Activated naive CD8-positive, alpha-beta T cell treated with anti-CD3 and anti-CD28 coated beads for 36 hours (primary cell): ENCODE measurements around the gene NEDD4. TPM values are rescaled to one million over a fixed set of nuclear protein-coding genes. Genes with fewer than 3 reads are reported as not detected.
"Not testable (repeated sequence)": the region's sequence is repeated elsewhere in the genome, so short reads cannot be mapped to it uniquely, and the experiment has no call there.

Source experiments
- DNase-seq: peaks from one replicate; pipeline ENCODE4 v3.0.0; 2021
- H3K27ac Mint-ChIP-seq: one replicate; pipeline ENCODE4 v1.8.0; 2022; ENCODE audit warnings: mild to moderate bottlenecking, moderate library complexity, mixed read lengths
- H3K27me3 Mint-ChIP-seq: one replicate; pipeline ENCODE4 v1.8.0; 2022; ENCODE audit warnings: mild to moderate bottlenecking, mixed read lengths
- H3K36me3 Mint-ChIP-seq: one replicate; pipeline ENCODE4 v1.8.0; 2021; ENCODE audit warnings: mild to moderate bottlenecking, mixed read lengths
- H3K4me1 Mint-ChIP-seq: one replicate; pipeline ENCODE4 v1.8.0; 2021; ENCODE audit warnings: mixed read lengths
- H3K4me3 Mint-ChIP-seq: one replicate; pipeline ENCODE4 v1.8.0; 2022; ENCODE audit warnings: mild to moderate bottlenecking, moderate library complexity, mixed read lengths
- H3K9me3 Mint-ChIP-seq: one replicate; pipeline ENCODE4 v1.8.0; 2022; ENCODE audit warnings: mixed read lengths
- total RNA-seq, 2 experiments: library from RNA; stranded (reverse); gene quantifications; one replicate each; pipeline ENCODE4 v1.2.3, GENCODE V29; 2021

The NEDD4 gene
- total RNA-seq, 2 experiments from 2014 or later, result 13.3 to 15.4 TPM

DNA sequence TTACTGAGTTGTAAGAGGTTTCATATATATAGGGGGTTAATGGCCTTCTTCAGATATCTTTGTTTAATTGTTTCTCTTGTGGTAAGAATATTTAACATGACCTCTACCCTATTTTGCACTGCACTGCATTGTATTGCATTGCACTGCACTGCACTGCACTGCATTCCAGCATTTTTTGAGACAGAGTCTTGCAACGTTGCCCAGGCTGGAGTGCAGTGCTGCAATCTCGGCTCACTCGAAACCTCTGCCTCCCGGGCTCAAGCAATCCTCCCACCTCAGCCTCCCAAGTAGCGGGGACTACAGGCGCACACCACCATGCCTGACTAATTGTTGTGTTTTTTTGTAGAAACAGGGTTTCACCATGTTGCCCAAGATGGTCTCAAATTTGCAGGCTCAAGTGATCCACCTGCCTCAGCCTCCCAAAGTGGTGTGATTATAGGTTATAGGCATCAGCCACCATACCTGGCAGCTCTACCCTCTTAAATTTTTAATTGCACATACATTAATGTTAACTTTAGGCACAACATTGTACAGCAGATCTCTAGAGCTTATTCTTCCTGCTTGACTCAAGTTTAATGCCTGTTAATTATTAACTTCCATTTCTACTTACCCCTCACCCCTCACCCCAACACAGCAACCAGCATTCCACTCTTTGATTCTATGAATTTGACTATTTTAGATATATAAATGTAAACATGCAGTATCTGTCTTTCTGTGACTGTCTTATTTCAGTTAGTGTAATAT is 38.4 kb downstream of the NEDD4 start:
- no peak for DNase-seq
- Mint-ChIP-seq H3K27me3 (no peaks in the 10 kb centered on the region), H3K27ac (no peak overlapping the region), H3K36me3 (peaks cover 9% of the 10 kb centered on the region), H3K4me1 (no peaks in the 10 kb centered on the region), H3K9me3 (peaks cover 2% of the 10 kb centered on the region), H3K4me3 (no peak overlapping the region)

DNA sequence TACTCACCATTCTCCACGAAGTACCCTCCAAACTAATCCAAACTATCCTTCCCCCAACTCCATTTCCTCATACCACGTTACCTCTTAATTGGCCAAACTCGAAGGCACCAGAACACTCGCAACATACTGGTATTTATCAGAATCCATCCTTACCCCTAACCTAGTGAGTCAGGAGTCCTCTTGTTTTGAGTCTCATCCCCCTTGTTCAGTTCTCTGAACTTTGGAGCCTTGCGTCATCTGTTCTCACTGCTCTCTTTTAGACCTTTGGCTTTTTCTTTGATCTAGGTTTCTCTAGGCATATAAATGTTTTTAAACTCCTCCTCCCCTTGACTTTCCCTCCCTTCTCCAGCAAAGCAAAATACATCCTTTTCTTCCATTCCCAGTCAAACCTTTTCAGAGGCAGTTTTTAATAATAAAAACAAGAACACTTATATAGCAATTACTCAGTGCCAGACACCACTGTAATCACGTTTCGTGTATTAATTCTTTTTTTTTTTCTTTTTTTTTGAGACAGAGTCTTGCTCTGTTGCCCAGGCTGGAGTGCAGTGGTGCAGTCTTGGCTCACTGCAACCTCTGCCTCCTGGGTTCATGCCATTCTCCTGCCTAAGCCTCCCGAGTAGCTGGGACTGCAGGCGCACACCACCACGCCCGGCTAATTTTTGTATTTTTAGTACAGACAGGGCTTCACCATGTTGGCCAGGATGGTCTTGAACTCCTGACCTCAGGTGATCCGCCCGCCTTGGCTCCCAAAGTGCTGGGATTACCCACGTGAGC is 40.7 kb downstream of the NEDD4 start:
- H3K27me3 Mint-ChIP-seq, H3K27ac Mint-ChIP-seq, H3K4me3 Mint-ChIP-seq, H3K4me1 Mint-ChIP-seq, DNase-seq: not testable (repeated sequence)
- Mint-ChIP-seq H3K9me3 (peaks cover 11% of the 10 kb centered on the region), H3K36me3 (peaks cover 14% of the 10 kb centered on the region)

DNA sequence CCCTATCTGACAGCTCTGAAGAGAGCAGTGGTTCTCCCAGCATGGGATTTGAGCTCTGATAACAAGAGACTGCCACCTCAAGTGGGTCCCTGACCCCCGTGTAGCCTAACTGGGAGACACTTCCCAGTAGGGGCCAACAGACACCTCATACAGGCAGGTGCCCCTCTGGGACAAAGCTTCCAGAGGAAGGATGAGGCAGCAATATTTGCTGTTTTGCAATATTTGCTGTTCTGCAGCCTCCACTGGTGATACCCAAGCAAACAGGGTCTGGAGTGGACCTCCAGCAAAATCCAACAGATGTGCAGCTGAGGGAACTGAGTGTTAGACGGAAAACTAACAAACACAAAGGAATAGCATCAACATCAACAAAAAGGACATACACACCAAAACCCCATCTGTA is 48.8 kb downstream of the NEDD4 start:
- not testable (repeated sequence) for H3K4me1 Mint-ChIP-seq, H3K4me3 Mint-ChIP-seq, H3K27me3 Mint-ChIP-seq, DNase-seq, H3K27ac Mint-ChIP-seq
- Mint-ChIP-seq H3K9me3 (peaks cover 23% of the 10 kb centered on the region), H3K36me3 (peaks cover 46% of the 10 kb centered on the region)

DNA sequence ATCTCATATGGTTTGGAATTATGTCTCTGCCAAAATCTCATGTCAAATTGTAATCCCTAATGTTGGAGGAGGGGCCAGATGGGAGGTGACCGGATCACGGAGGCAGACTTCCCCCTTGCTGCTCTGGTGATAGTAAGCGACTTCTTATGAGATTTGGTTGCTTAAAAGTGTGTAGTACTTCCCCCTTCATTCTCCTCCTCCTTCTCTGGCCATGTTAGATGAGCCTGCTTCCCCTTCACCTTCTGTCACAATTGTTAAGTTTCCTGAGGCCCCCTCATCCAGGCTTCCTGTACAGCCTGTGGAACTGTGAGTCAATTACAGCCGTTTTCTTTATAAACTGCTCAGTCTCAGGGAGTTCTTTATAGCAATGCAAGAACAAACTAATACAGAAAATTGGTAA is 51.1 kb downstream of the NEDD4 start:
- Mint-ChIP-seq H3K4me3 (no peak overlapping the region), H3K4me1 (peaks cover 3% of the 10 kb centered on the region), H3K27ac (no peak overlapping the region), H3K36me3 (peaks cover 45% of the 10 kb centered on the region), H3K9me3 (peaks cover 23% of the 10 kb centered on the region), H3K27me3 (no peaks in the 10 kb centered on the region)
- DNase-seq, result no peak

DNA sequence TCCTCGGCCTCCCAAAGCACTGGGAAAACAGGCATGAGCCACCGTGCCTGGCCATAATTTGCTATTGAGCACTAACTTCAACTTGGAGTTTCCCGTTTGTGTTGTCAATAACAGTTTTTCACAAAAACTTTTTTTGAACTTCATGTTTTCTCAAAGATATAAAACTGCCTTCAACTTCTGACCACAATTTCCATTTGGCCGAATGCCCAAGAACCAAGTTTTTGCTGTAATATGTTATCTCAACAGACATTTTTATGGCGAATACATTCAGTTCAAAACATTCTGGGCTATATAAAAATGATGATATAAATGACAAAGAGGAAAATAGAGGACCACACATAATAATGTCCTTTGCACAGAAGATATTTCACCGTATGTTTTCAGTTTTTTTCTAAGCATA is 56.4 kb downstream of the NEDD4 start:
- H3K4me1 Mint-ChIP-seq, result peaks cover 3% of the 10 kb centered on the region
- H3K27ac Mint-ChIP-seq, result no peak overlapping the region
- H3K9me3 Mint-ChIP-seq, result peaks cover 21% of the 10 kb centered on the region

DNA sequence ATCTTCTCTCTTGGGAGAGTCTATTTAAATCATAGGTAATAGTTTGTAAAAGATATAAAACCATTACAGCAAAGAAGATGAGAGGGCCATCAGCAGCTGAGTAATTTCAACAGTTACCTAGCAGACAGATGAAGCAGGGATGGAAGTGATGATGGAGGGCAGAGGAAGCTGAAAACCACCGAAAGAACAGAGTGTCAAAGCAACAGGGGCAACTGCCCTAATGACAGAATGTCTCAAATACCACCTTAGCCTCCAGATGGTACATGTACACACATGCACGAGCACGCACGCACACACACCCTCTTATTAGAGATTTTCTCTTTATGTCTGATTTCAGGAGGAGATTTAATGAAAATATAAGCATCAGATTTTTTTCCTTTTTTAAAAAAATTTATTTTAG is 64.5 kb downstream of the NEDD4 start:
- Mint-ChIP-seq H3K36me3 (peaks cover 12% of the 10 kb centered on the region), H3K4me1 (no peaks in the 10 kb centered on the region), H3K4me3 (no peak overlapping the region), H3K9me3 (peaks cover 6% of the 10 kb centered on the region), H3K27ac (no peak overlapping the region), H3K27me3 (no peaks in the 10 kb centered on the region)
- no peak for DNase-seq

More for the DNA sequence above, 56.4 kb downstream of the NEDD4 start:
- Mint-ChIP-seq H3K27me3 (no peaks in the 10 kb centered on the region), H3K36me3 (peaks cover 22% of the 10 kb centered on the region), H3K4me3 (no peak overlapping the region)
- DNase-seq, result no peak

DNA sequence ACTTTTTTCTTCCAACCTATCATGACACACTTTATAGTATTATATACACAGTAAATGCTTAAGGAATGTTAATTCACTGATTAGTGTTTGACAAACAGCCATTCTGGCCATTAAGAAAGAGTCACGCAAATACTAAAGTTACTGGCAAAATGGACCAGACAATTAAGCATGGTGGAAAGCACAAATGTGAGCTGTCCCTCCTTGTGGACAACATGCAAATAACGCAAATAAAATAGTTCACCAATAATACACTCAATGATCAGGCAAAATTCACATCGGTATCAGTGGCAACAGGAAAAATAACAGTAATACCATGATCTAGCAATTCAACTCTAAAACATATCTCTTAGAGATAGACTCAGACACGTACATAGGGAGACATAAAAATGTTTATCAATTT is 71.7 kb downstream of the NEDD4 start:
- Mint-ChIP-seq H3K27ac (no peak overlapping the region), H3K36me3 (no peaks in the 10 kb centered on the region), H3K9me3 (no peaks in the 10 kb centered on the region), H3K4me1 (no peaks in the 10 kb centered on the region), H3K4me3 (no peak overlapping the region), H3K27me3 (no peaks in the 10 kb centered on the region)
- DNase-seq, result no peak

DNA sequence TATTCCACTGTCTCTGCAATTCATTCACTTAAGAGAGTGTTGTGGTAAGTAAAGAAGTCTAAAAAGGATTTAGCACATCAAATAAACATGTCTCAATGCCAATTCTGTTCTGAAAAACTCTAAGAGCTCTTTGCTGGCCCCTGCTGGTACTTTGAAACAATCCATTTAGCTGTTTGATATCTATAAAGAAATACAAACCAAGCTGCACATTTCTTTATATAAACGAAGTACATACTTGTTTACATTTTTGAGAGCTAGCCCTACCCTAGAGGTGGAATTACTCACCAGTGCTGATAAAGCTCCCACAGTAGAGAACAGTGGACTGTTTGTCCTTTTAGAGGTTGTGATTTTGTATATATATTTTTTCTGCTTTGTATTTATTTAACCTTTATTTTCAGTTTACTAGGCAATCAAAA is 75.5 kb downstream of the NEDD4 start:
- no peak for DNase-seq
- Mint-ChIP-seq H3K27ac (no peak overlapping the region), H3K4me1 (no peaks in the 10 kb centered on the region), H3K36me3 (no peaks in the 10 kb centered on the region), H3K27me3 (no peaks in the 10 kb centered on the region), H3K9me3 (no peaks in the 10 kb centered on the region), H3K4me3 (no peak overlapping the region)

DNA sequence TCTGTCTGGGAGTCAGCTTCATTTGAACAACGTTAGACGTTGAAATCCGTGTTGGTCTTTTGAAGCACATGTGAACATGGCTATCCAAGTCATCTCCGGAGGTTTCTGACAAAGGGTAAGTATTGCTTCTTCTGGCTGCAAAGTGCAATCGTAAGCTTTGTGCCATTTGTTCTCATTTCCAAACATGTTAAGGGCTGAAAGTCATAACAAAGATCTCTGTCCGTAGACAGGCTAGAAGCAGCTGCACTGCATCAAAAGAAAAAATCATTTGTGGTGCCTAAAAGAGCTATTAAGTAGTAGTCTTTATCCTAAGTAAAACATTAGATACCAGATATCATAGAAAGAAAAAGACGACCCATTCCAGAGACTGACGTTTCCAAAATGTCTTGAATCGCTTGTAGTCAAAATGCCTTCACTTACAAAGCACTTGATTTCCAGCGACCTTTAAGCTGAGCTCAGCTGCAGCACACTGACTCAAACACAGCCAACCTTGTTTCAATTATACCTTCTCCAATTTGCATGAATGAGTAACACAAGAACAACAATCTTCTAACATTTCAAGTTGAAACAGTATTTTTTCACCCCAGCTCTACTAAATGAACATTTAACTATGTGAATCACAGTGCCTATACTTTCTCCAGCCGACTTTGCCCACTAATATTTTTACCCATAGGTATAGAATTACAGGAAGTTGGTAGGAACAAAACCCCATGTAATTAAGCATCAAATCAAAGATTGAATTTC is 76.6 kb downstream of the NEDD4 start:
- no peaks in the 10 kb centered on the region for H3K27me3 Mint-ChIP-seq
- no peak for DNase-seq
- no peaks in the 10 kb centered on the region for H3K4me1 Mint-ChIP-seq
- no peak overlapping the region for H3K4me3 Mint-ChIP-seq
- H3K27ac Mint-ChIP-seq, result no peak overlapping the region
- no peaks in the 10 kb centered on the region for H3K9me3 Mint-ChIP-seq
- H3K36me3 Mint-ChIP-seq, result no peaks in the 10 kb centered on the region

DNA sequence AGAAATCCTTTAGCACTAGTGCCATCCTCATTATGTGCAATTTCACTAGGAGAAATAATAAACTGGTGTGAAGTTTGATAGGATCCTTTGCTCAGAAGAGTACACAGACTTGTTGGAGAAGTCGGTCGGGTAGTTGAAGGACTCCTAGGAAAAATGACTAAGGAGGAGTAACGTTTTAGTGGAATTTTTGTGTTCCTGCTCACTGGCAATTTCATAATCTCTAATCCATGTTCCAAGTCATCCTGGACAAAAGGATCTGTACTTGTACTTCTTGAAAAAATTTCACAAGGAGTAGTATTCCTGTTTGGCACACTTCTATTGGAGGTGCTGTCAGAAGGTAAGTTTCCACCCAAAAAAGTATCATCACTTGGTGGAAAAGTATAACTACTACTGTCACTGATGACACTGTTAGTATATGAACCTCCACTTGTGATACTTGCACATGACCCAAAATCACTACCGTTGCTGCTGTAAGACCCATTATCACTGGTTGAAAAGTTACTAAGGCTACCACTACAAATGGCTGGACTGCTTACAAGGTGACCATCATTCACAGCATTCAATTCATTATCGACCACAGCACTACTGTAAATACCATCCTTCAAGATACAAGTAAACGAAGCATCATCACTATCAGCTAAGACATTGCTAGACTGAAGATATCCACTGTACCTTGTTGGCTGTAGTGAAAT is 77.4 kb downstream of the NEDD4 start:
- Mint-ChIP-seq H3K27me3 (no peaks in the 10 kb centered on the region), H3K27ac (no peak overlapping the region), H3K36me3 (no peaks in the 10 kb centered on the region), H3K4me3 (no peak overlapping the region), H3K9me3 (no peaks in the 10 kb centered on the region), H3K4me1 (no peaks in the 10 kb centered on the region)
- no peak for DNase-seq

DNA sequence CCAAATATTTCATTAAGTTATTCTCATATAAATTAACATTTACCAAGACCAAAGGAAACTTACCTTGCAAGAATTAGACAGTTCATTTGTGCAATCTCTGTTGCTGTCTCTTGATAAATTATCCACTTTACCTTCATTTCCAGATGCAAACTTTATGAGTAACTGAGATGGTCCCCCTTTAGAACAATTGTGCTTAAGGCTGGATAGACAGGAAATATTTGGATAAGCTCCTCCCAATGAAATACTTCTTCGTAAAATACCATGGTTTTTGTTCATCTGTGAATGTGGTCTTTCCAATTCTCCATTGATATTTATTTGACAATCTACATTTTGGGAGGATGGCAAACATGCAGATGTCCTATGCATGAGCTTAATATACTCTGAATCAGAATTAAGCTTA is 78.2 kb downstream of the NEDD4 start:
- Mint-ChIP-seq H3K27ac (no peak overlapping the region), H3K4me1 (no peaks in the 10 kb centered on the region), H3K9me3 (no peaks in the 10 kb centered on the region), H3K27me3 (no peaks in the 10 kb centered on the region), H3K4me3 (no peak overlapping the region), H3K36me3 (no peaks in the 10 kb centered on the region)
- no peak for DNase-seq

DNA sequence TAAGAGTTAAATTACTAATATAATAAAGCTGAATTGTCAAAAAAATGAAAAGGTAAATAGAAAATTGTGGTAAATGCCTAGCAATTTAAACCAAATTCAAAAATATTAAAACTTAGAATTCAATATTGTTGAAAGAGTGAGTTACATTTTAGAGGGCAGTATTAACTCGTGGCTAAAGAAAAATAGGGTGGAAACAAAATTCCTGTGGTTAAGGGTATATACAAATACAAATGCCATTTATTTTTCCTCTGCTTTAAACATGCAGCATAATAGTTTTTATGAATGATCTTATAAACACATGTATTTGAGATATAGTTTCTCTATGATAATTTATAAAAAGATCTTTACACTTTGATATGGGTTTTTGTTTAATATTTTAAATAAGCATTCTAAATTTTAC is 79.0 kb downstream of the NEDD4 start:
- no peak overlapping the region for H3K27ac Mint-ChIP-seq
- H3K36me3 Mint-ChIP-seq, result no peaks in the 10 kb centered on the region
- no peak overlapping the region for H3K4me3 Mint-ChIP-seq
- no peaks in the 10 kb centered on the region for H3K9me3 Mint-ChIP-seq
- DNase-seq, result no peak
- no peaks in the 10 kb centered on the region for H3K4me1 Mint-ChIP-seq
- no peaks in the 10 kb centered on the region for H3K27me3 Mint-ChIP-seq

DNA sequence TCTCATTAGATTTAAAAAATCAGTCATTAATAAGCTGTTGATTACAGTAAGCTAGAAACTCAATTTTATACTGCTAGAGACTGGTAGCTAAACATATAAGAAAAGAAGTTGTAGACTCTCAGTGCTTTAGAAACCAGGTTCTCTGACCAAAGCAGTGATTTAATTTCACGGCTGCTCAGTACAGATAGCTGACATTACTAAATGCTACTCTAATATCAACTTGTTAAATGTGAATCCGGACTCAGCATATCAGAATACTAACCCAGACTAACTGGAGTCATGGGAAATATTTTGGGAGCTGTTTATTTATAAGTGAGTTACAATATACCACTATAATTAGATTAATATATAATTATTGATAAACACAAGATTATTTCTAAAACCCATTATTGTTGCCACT is 80.4 kb downstream of the NEDD4 start:
- no peaks in the 10 kb centered on the region for H3K9me3 Mint-ChIP-seq
- H3K27ac Mint-ChIP-seq, result no peak overlapping the region
- DNase-seq, result no peak
- no peaks in the 10 kb centered on the region for H3K27me3 Mint-ChIP-seq
- no peaks in the 10 kb centered on the region for H3K36me3 Mint-ChIP-seq
- no peaks in the 10 kb centered on the region for H3K4me1 Mint-ChIP-seq
- no peak overlapping the region for H3K4me3 Mint-ChIP-seq

DNA sequence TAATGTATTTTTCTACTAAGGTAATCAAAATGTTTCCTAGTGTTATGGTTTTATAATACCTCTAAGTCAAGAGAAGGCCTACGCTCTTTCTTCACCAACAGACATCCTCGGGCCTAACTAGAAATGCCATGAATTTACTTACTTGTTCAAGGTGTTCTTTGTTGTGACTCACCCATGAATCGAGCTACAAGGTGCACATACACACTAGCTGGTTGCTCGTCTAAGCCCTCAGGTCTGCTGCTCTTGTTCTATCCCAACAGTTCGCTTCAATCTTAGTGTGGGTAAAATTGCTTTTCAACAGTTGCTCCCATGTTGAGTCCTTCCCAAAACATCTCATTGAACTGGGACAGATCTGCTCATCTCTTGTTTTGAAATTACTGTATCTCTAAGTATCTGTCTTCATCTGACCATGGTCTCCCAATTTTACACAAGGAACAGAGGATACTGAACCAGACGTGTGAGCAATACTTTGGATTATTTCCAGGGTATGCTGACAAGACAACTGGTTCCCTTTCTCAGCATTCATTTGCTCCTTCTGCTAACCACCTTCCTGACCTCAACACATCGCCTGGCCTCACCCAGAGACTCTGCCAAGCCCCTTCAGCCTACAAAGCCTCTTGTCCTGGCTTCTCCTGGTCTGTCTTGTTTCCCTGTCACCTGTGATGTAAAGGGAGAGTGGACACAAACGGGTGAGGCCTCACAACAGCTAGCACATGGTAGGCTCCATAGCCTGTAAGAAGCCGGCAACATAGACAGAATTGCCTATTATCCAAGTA is 84.2 kb downstream of the NEDD4 start:
- no peak for DNase-seq
- Mint-ChIP-seq H3K27ac (no peak overlapping the region), H3K36me3 (peaks cover 2% of the 10 kb centered on the region), H3K27me3 (no peaks in the 10 kb centered on the region), H3K4me1 (no peaks in the 10 kb centered on the region), H3K9me3 (no peaks in the 10 kb centered on the region), H3K4me3 (no peak overlapping the region)
